OCI-LY1 (cell line): ENCODE measurements around the gene NTF3.

Experiments
- EZH2 ChIP-seq: fragments of 200-600 bp; sonication (generic), shearing (Covaris generic); IDR thresholded peaks from 2 replicates; pipeline ENCODE4 v1.8.0; 2017; ENCODE audit warnings: borderline replicate concordance, mixed run types, mild to moderate bottlenecking, antibody characterized with exemption, low read length, moderate library complexity, mixed read lengths
- TF ChIP-seq, protein P1 (sequence below): fragments of 200-600 bp; sonication (generic), shearing (Covaris generic); IDR thresholded peaks from 2 replicates; pipeline ENCODE4 v1.5.1; 2017; ENCODE audit warnings: mild to moderate bottlenecking, antibody characterized with exemption, low read length, moderate library complexity, mixed read lengths

DNA sequence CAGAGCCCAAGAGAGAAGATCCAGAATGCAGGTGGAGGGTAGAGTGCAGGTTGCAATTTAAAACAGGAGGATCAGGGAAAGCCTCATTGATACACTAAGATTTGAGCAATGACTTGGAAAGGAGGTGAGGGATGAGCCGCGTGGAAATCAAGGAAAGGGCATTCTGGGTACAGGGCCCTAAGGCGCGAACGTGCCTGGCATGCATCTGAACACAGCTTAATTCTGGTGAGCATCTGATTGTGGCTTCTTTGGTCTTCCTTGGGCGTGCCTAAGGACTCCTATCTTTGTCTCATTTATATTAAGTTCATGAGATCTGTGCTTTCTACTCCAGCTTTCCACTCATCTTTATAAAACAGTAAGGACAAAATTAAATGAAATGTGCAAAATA is 79.3 kb downstream of the NTF3 start:
- TF ChIP-seq, protein P1, sequence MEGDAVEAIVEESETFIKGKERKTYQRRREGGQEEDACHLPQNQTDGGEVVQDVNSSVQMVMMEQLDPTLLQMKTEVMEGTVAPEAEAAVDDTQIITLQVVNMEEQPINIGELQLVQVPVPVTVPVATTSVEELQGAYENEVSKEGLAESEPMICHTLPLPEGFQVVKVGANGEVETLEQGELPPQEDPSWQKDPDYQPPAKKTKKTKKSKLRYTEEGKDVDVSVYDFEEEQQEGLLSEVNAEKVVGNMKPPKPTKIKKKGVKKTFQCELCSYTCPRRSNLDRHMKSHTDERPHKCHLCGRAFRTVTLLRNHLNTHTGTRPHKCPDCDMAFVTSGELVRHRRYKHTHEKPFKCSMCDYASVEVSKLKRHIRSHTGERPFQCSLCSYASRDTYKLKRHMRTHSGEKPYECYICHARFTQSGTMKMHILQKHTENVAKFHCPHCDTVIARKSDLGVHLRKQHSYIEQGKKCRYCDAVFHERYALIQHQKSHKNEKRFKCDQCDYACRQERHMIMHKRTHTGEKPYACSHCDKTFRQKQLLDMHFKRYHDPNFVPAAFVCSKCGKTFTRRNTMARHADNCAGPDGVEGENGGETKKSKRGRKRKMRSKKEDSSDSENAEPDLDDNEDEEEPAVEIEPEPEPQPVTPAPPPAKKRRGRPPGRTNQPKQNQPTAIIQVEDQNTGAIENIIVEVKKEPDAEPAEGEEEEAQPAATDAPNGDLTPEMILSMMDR: no peak
- no peak for TF ChIP-seq EZH2
